HG02852 (cell line): ENCODE measurements around the gene RAB1A.

Experiments used
- ATAC-seq: cut with Tn5 transposase; IDR thresholded peaks from one replicate; pipeline ENCODE4 v1.9.1; 2021; ENCODE audit warnings: mild to moderate bottlenecking, moderate library complexity; ENCODE audit not compliant: unreplicated experiment

Gene RAB1A

GRCh38 chr2:65062843-65063825 is 66.8 kb downstream of the RAB1A start:
- ATAC-seq = no peak

- no peak for ATAC-seq
Measured at GRCh38 chr2:65061910-65062339, 68.0 kb downstream of the RAB1A start.

- no peak for ATAC-seq
Measured at GRCh38 chr2:65061146-65061909, 68.6 kb downstream of the RAB1A start.

- ATAC-seq = no peak
Measured at GRCh38 chr2:65059071-65059470, 70.8 kb downstream of the RAB1A start.

- peak; percentile 25 for ATAC-seq
Measured at GRCh38 chr2:65057391-65058052, 72.4 kb downstream of the RAB1A start.

GRCh38 chr2:65057054-65057375 is 72.9 kb downstream of the RAB1A start:
- no peak for ATAC-seq

GRCh38 chr2:65056215-65057053 is 73.5 kb downstream of the RAB1A start, which contains the start of gene CEP68:
TSS of gene CEP68 (plus strand) at chr2:65056416. CDS start at chr2:65069445, 13,029 bp downstream.
- peak; percentile 82 for ATAC-seq

- peak; percentile 28 for ATAC-seq
Measured at GRCh38 chr2:65055422-65056214, 74.3 kb downstream of the RAB1A start.

GRCh38 chr2:65054749-65055421 is 75.0 kb downstream of the RAB1A start:
- ATAC-seq = no peak

GRCh38 chr2:65053199-65053598 is 76.7 kb downstream of the RAB1A start:
- peak; percentile 48 for ATAC-seq

- no peak for ATAC-seq
Measured at GRCh38 chr2:65050931-65051330, 79.0 kb downstream of the RAB1A start.

- ATAC-seq = no peak
Measured at GRCh38 chr2:65049010-65049639, 80.8 kb downstream of the RAB1A start.

- ATAC-seq = no peak
Measured at GRCh38 chr2:65046633-65047407, 83.1 kb downstream of the RAB1A start.

- no peak for ATAC-seq
Measured at GRCh38 chr2:65045651-65046050, 84.3 kb downstream of the RAB1A start.

GRCh38 chr2:65044097-65044735 is 85.7 kb downstream of the RAB1A start:
- ATAC-seq = no peak

GRCh38 chr2:65043001-65043400 is 86.9 kb downstream of the RAB1A start:
- no peak for ATAC-seq
